ENCODE measurements around the gene VAV3. TPM values are rescaled to one million over a fixed set of nuclear protein-coding genes. Genes with fewer than 3 reads are reported as not detected.

Gene VAV3
- total and polyA plus RNA-seq, 9 of the 15 experiments (the other 6 are each of a cell fraction or from before 2014, with no cell fraction given): not detected

GRCh38 chr1:107786203-107786845 lies 178.7 kb downstream of the VAV3 start:
- TF ChIP-seq AFF1 (IDR thresholded peaks at IDR 0.05; ENCODE audit: low read depth in 1 of 2, partially characterized antibody in 2 of 2) (no peak), ATF6 (CRISPR knock-in tag; IDR thresholded peaks at IDR 0.05) (no peak), NR1H2 (CRISPR knock-in tag; IDR thresholded peaks at IDR 0.05) (no peak), HNRNPL (IDR thresholded peaks at IDR 0.05; ENCODE audit: low read depth, low read length) (no peak), ZBTB8A (IDR thresholded peaks at IDR 0.05; ENCODE audit: partially characterized antibody) (no peak), RBM15 (IDR thresholded peaks at IDR 0.05; ENCODE audit: insufficient read depth, low read length) (no peak), ZNF12 (CRISPR knock-in tag; IDR thresholded peaks at IDR 0.05) (no peak), ZNF217 (CRISPR knock-in tag; IDR thresholded peaks at IDR 0.05) (no peak), CBX3 (IDR thresholded peaks at IDR 0.05; ENCODE audit: borderline replicate concordance in 1 of 2, low read length in 2 of 2) (no peak), MCM2 (IDR thresholded peaks at IDR 0.05; ENCODE audit: low read depth) (no peak), POLR2A (conservative IDR thresholded peaks at IDR 0.05) (no peak), BDP1 (IDR thresholded peaks at IDR 0.05; ENCODE audit: insufficient read depth, insufficient read length) (no peak), ZNF780A (CRISPR knock-in tag; IDR thresholded peaks at IDR 0.05) (no peak), RBM22 (IDR thresholded peaks at IDR 0.05; ENCODE audit: low read depth, low read length, poor library complexity, severe bottlenecking) (no peak)
- in situ Hi-C loops (cut with MboI): loop anchor here (25.0 kb wide), 1 partner anchor 851 kb away; no protein-coding TSS in a partner anchor
- no peak overlapping the region for H3K4me3 ChIP-seq
- no peak for DNase-seq (ENCODE audit: extremely low read depth in 1 of 4, low spot score in 3 of 4)
- intact Hi-C loops (cut with micrococcal nuclease): loop anchor here (10.0 kb wide), 1 partner anchor 1328 kb away; the partner anchor contains the start of gene ELAPOR1
- 0% methylated on average over 5 of the region's 5 CpGs for WGBS (ENCODE audit: insufficient coverage, low coverage, missing lambda C conversion rate)
- no peaks in the 10 kb centered on the region for H3K79me2 ChIP-seq (ENCODE audit: control insufficient read depth, insufficient read depth, low read length)
- no peaks in the 10 kb centered on the region for H3K9me3 ChIP-seq (replicated peaks; ENCODE audit: control insufficient read depth, insufficient read depth, low read depth, low read length)
- no peak overlapping the region for H3K9ac ChIP-seq (ENCODE audit: insufficient read depth in 1 of 2, low read depth in 2 of 2, low read length in 2 of 2)
- ChIA-PET CTCF (ENCODE audit: low intra/inter-chr PET ratio) (no interaction called here), POLR2A (interaction anchor here (1.4 kb wide), 1 partner anchor 339 kb away, joined by 3 read pairs; no protein-coding TSS in a partner anchor)
- H3K4me1 ChIP-seq (replicated peaks in 1 of 2; ENCODE audit: control insufficient read depth in 2 of 2, insufficient read depth in 2 of 2, low read length in 2 of 2): no peaks in the 10 kb centered on the region
- H4K20me1 ChIP-seq (replicated peaks; ENCODE audit: control insufficient read depth, insufficient read depth, low read length): no peaks in the 10 kb centered on the region
- no peak overlapping the region for H2AFZ ChIP-seq (ENCODE audit: low read depth, low read length)
- no peaks in the 10 kb centered on the region for H3K36me3 ChIP-seq (ENCODE audit: control insufficient read depth, insufficient read depth, low read length)
- no peaks in the 10 kb centered on the region for H3K27me3 ChIP-seq (ENCODE audit: control insufficient read depth in 2 of 2, insufficient read depth in 2 of 2, low read length in 2 of 2)
- no peak overlapping the region for H3K27ac ChIP-seq (ENCODE audit: extremely low read depth, low read depth, low read length)
- no peak for FAIRE-seq
- no peak for ATAC-seq
- BruUV-seq (replicated peaks): no TSS peak
- no peak overlapping the region for H3K4me2 ChIP-seq (ENCODE audit: insufficient read depth, low read length)
- H3K9me1 ChIP-seq (ENCODE audit: control insufficient read depth, insufficient read depth, low read length): no peaks in the 10 kb centered on the region
